ENCODE data around the gene SLIRP. TPM values are rescaled to one million over a fixed set of nuclear protein-coding genes. Genes with fewer than 3 reads are reported as not detected.
"Not testable (repeated sequence)": the region's sequence is repeated elsewhere in the genome, so short reads cannot be mapped to it uniquely, and the experiment has no call there.

The SLIRP gene
- total RNA-seq, 1 donor from 2014 or later = 58.6 TPM

- H3K4me3 Mint-ChIP-seq = no peak overlapping the region
- peaks cover 75% of the 10 kb centered on the region for H3K36me3 Mint-ChIP-seq (ENCODE audit: low read depth)
- intact Hi-C loops (cut with micrococcal nuclease) = no loop called here
- no peaks in the 10 kb centered on the region for H3K27me3 Mint-ChIP-seq
- no peaks in the 10 kb centered on the region for H3K9me3 Mint-ChIP-seq
- ChIA-PET POLR2A (no interaction called here), CTCF (no interaction called here)
- DNase-seq = no peak
- peak overlapping the region; percentile 12 for H3K27ac Mint-ChIP-seq
- peaks cover 2% of the 10 kb centered on the region for H3K4me1 Mint-ChIP-seq
- ATAC-seq (ENCODE audit: low read depth) = no peak
- no peak for TF ChIP-seq CTCF (IDR thresholded peaks at IDR 0.05)
These were observed 30.8 kb downstream of the SLIRP start for GRCh38 chr14:77738559-77739250.

- ChIA-PET POLR2A (no interaction called here), CTCF (interaction anchor here (0.6 kb wide), 1 partner anchor 9 kb away, joined by 4 read pairs; no protein-coding TSS in a partner anchor)
- H3K4me1 Mint-ChIP-seq = peaks cover 2% of the 10 kb centered on the region
- H3K4me3 Mint-ChIP-seq = no peak overlapping the region
- no peaks in the 10 kb centered on the region for H3K27me3 Mint-ChIP-seq
- intact Hi-C loops (cut with micrococcal nuclease) = no loop called here
- ATAC-seq (ENCODE audit: low read depth) (no peak), DNase-seq (no peak)
- TF ChIP-seq CTCF (IDR thresholded peaks at IDR 0.05) = no peak
- no peak overlapping the region for H3K27ac Mint-ChIP-seq
- H3K9me3 Mint-ChIP-seq = no peaks in the 10 kb centered on the region
- H3K36me3 Mint-ChIP-seq (ENCODE audit: low read depth) = peaks cover 68% of the 10 kb centered on the region
These were observed 33.5 kb downstream of the SLIRP start for GRCh38 chr14:77741438-77741837.

- no peaks in the 10 kb centered on the region for H3K27me3 Mint-ChIP-seq
- peaks cover 73% of the 10 kb centered on the region for H3K36me3 Mint-ChIP-seq (ENCODE audit: low read depth)
- POLR2A ChIA-PET = no interaction called here
These were observed 38.3 kb downstream of the SLIRP start for GRCh38 chr14:77746064-77746702.

GRCh38 chr14:77747425-77747824 is 39.5 kb downstream of the SLIRP start:
- peaks cover 68% of the 10 kb centered on the region for H3K36me3 Mint-ChIP-seq (ENCODE audit: low read depth)
- CTCF ChIA-PET, H3K27me3 Mint-ChIP-seq: not testable (repeated sequence)

More at GRCh38 chr14:77746064-77746702, 38.3 kb downstream of the SLIRP start:
- Mint-ChIP-seq H3K9me3 (no peaks in the 10 kb centered on the region), H3K4me3 (no peak overlapping the region), H3K4me1 (no peaks in the 10 kb centered on the region), H3K27ac (no peak overlapping the region)
- no peak for DNase-seq
- no peak for TF ChIP-seq CTCF (IDR thresholded peaks at IDR 0.05)
- CTCF ChIA-PET = no interaction called here
- no peak for ATAC-seq (ENCODE audit: low read depth)
- intact Hi-C loops (cut with micrococcal nuclease) = no loop called here

GRCh38 chr14:77752266-77752665 is 44.4 kb downstream of the SLIRP start:
- intact Hi-C loops (cut with micrococcal nuclease) = no loop called here
- no peak for ATAC-seq (ENCODE audit: low read depth)
- no peak for TF ChIP-seq CTCF (IDR thresholded peaks at IDR 0.05)
- DNase-seq = no peak
- ChIA-PET POLR2A (interaction anchor here (0.7 to 1.7 kb wide), 3 partner anchors 9 to 110 kb away, joined by 3 to 12 read pairs (median 3); partner anchors contain the start of genes ALKBH1, SLIRP and SNW1), CTCF (no interaction called here)
- Mint-ChIP-seq H3K9me3 (no peaks in the 10 kb centered on the region), H3K27me3 (no peaks in the 10 kb centered on the region), H3K4me1 (peaks cover 9% of the 10 kb centered on the region), H3K4me3 (no peak overlapping the region), H3K27ac (no peak overlapping the region), H3K36me3 (ENCODE audit: low read depth) (peaks cover 68% of the 10 kb centered on the region)

More at GRCh38 chr14:77747425-77747824, 39.5 kb downstream of the SLIRP start:
- DNase-seq; ATAC-seq (ENCODE audit: low read depth); H3K4me3 Mint-ChIP-seq; POLR2A ChIA-PET; H3K27ac Mint-ChIP-seq; intact Hi-C loops (cut with micrococcal nuclease); H3K9me3 Mint-ChIP-seq; H3K4me1 Mint-ChIP-seq: not testable (repeated sequence)

All from activated B cell treated with CpG ODN at 0.5 μM for 24 hours (primary cell).